Endothelial cell of umbilical vein (primary cell): ENCODE measurements around the gene CEP57L1. TPM values are rescaled to one million over a fixed set of nuclear protein-coding genes. Genes with fewer than 3 reads are reported as not detected.

Experiments
- BruUV-seq: library from RNA; stranded (reverse); fragments of 400-500 nt; replicated peaks from 2 replicates; lab custom pipeline; 2021; lab: Mats Ljungman, UMichigan
- CTCF ChIA-PET: fragments of 300-600, 350-600 bp; sonication (Branson Sonifier 250); formaldehyde crosslinking; loops from one replicate; lab custom pipeline; 2021; ENCODE audit warnings: antibody characterized with exemption, inconsistent platforms; lab: Charles Lee
- POLR2A ChIA-PET: fragments of 300-600, 350-600 bp; sonication (Branson Sonifier 250); formaldehyde crosslinking; loops from one replicate; lab custom pipeline; 2021; ENCODE audit warnings: antibody characterized with exemption, inconsistent platforms; lab: Charles Lee
- DNase-seq: peaks from one replicate; pipeline ENCODE4 v3.0.0-alpha.2; 2011; ENCODE audit warnings: low read depth, low spot score
- FAIRE-seq: peaks from 2 replicates; lab custom pipeline; 2011; peaks lifted over from hg19 to GRCh38; lab: Jason Lieb, UNC
- H2AFZ ChIP-seq: 2 replicates; pipeline ENCODE4 v1.6.0; 2012; ENCODE audit warnings: low read depth, low read length, control low read depth, inconsistent platforms
- H3K27ac ChIP-seq: 2 replicates; pipeline ENCODE4 v1.5.1; 2011; ENCODE audit warnings: low read depth, mild to moderate bottlenecking, control low read depth, low read length, moderate library complexity; ENCODE audit not compliant: insufficient read depth
- H3K27me3 ChIP-seq, 2 experiments: 2 replicates each; pipeline versions ENCODE4 v1.6.0 to v1.6.1; 2011; ENCODE audit warnings: low read length in 2 of 2, mixed read lengths in 1 of 2; ENCODE audit not compliant: control insufficient read depth in 2 of 2, insufficient read depth in 2 of 2
- H3K36me3 ChIP-seq, 2 experiments: 2 replicates in 1 of 2; 3 replicates in 1 of 2; pipeline ENCODE4 v1.5.1; 2011; ENCODE audit warnings: low read length in 2 of 2, mild to moderate bottlenecking in 1 of 2, moderate library complexity in 1 of 2; ENCODE audit not compliant: control insufficient read depth in 2 of 2, insufficient read depth in 2 of 2; ENCODE audit errors: extremely low read depth in 1 of 2
- H3K4me1 ChIP-seq: 3 replicates; pipeline ENCODE4 v1.5.1; 2011; ENCODE audit warnings: mild to moderate bottlenecking, low read length; ENCODE audit not compliant: control insufficient read depth, insufficient read depth; ENCODE audit errors: extremely low read depth
- H3K4me2 ChIP-seq: 2 replicates; pipeline ENCODE4 v1.6.1; 2011; ENCODE audit warnings: low read length, control low read depth, mixed read lengths; ENCODE audit not compliant: insufficient read depth
- H3K4me3 ChIP-seq, 3 experiments: fragments of 200-600 bp in 1 of 3; sonication (generic), shearing (Covaris generic) in 1 of 3; replicated peaks in 1 of 3; 2 replicates each; pipeline ENCODE4 v1.5.1; 2011 to 2016; ENCODE audit warnings: control low read depth in 3 of 3, low read length in 3 of 3, mild to moderate bottlenecking in 2 of 3, inconsistent platforms in 1 of 3, low read depth in 1 of 3, moderate library complexity in 1 of 3; ENCODE audit not compliant: insufficient read depth in 1 of 3
- H3K79me2 ChIP-seq: 2 replicates; pipeline ENCODE4 v1.6.0; 2012; ENCODE audit warnings: low read length, inconsistent platforms; ENCODE audit not compliant: control insufficient read depth, insufficient read depth
- H3K9ac ChIP-seq: replicated peaks from 2 replicates; pipeline ENCODE3; 2011; ENCODE audit warnings: low read length, control low read depth; ENCODE audit not compliant: insufficient read depth; ENCODE audit errors: extremely low read depth
- H3K9me1 ChIP-seq: replicated peaks from 3 replicates; pipeline ENCODE4 v1.6.0; 2011; ENCODE audit warnings: mild to moderate bottlenecking, low read length; ENCODE audit not compliant: control insufficient read depth, insufficient read depth; ENCODE audit errors: extremely low read depth
- H3K9me3 ChIP-seq: replicated peaks from 2 replicates; pipeline ENCODE4 v1.5.1; 2012; ENCODE audit warnings: low read length, inconsistent platforms; ENCODE audit not compliant: control insufficient read depth, insufficient read depth
- H4K20me1 ChIP-seq: replicated peaks from 2 replicates; pipeline ENCODE3; 2011; ENCODE audit warnings: mild to moderate bottlenecking, low read length; ENCODE audit not compliant: control insufficient read depth, insufficient read depth; ENCODE audit errors: extremely low read depth
- EZH2 ChIP-seq: IDR thresholded peaks from 2 replicates; pipeline ENCODE4 v1.6.1; 2012; ENCODE audit warnings: borderline replicate concordance, low read depth, mild to moderate bottlenecking, moderate library complexity, low read length, inconsistent platforms; ENCODE audit not compliant: severe bottlenecking
- FOS ChIP-seq: IDR thresholded peaks from 2 replicates; pipeline ENCODE4 v1.6.1; 2011; ENCODE audit warnings: mild to moderate bottlenecking, low read length, moderate library complexity, borderline replicate concordance; ENCODE audit not compliant: insufficient read depth
- GATA2 ChIP-seq: IDR thresholded peaks from 2 replicates; pipeline ENCODE4 v1.7.0; 2011; ENCODE audit warnings: low read depth, mild to moderate bottlenecking, moderate library complexity, mixed read lengths, low read length; ENCODE audit not compliant: insufficient read length, insufficient read depth
- JUN ChIP-seq: IDR thresholded peaks from 2 replicates; pipeline ENCODE4 v1.6.1; 2011; ENCODE audit warnings: borderline replicate concordance, low read depth; ENCODE audit not compliant: insufficient read length, insufficient read depth
- MYC ChIP-seq: IDR thresholded peaks from one replicate; pipeline ENCODE4 v1.6.1; 2011; ENCODE audit warnings: mild to moderate bottlenecking, low read depth, low read length
- POLR2A ChIP-seq: IDR thresholded peaks from 2 replicates; pipeline ENCODE4 v1.6.1; 2012; ENCODE audit warnings: low read depth, mild to moderate bottlenecking, control low read depth, low read length
- POLR2AphosphoS5 ChIP-seq: IDR thresholded peaks from 2 replicates; pipeline ENCODE4 v1.6.1; 2012; ENCODE audit warnings: low read depth, mild to moderate bottlenecking, control low read depth, low read length, moderate library complexity; ENCODE audit not compliant: insufficient read depth
- dilution Hi-C: fragments of 300-500 bp; cut with MboI; formaldehyde crosslinking; loops from one replicate; pipeline ENCODE4 v1.15.0; 2019; ENCODE audit warnings: low sequenced_read_pairs; ENCODE audit not compliant: extremely low pct_ligation_motif_present
- intact Hi-C: fragments of 100-400 bp; cut with micrococcal nuclease; formaldehyde crosslinking; loops from one replicate; pipeline ENCODE4 v1.10.0; 2022
- polyA plus RNA-seq, 4 experiments: library from polyadenylated mRNA; depleted of rRNA in 3 of 4; stranded (reverse) in 3 of 4; unstranded in 1 of 4; fragments of >200 nt; gene quantifications; 2 replicates each; pipeline versions ENCODE4 v1.2.1 to v1.2.3, GENCODE V29; 2011 to 2012; ENCODE audit warnings: missing spikeins in 1 of 4
- total RNA-seq: library from RNA; stranded (reverse); gene quantifications from 2 replicates; pipeline ENCODE4 v1.2.3, GENCODE V29; 2021
- TF ChIP-seq, protein P1 (sequence below): IDR thresholded peaks from 2 replicates; pipeline ENCODE4 v1.6.1; 2011; ENCODE audit not compliant: insufficient read depth, insufficient read length
- TF ChIP-seq, protein P2 (sequence below), 2 donors: IDR thresholded peaks; 1 replicate in 1 of 2; 2 replicates in 1 of 2; pipeline ENCODE4 v1.5.1; 2011; ENCODE audit warnings: low read length in 2 of 2, mild to moderate bottlenecking in 2 of 2, moderate library complexity in 2 of 2, control low read depth in 1 of 2, inconsistent platforms in 1 of 2, low read depth in 1 of 2; ENCODE audit not compliant: insufficient read depth in 1 of 2; ENCODE audit errors: extremely low read depth in 1 of 2

Gene CEP57L1
- total and polyA plus RNA-seq, 2 donors (not counting 3 experiments of a cell fraction or from before 2014, with no cell fraction given) = 7.8 to 20.9 TPM

DNA sequence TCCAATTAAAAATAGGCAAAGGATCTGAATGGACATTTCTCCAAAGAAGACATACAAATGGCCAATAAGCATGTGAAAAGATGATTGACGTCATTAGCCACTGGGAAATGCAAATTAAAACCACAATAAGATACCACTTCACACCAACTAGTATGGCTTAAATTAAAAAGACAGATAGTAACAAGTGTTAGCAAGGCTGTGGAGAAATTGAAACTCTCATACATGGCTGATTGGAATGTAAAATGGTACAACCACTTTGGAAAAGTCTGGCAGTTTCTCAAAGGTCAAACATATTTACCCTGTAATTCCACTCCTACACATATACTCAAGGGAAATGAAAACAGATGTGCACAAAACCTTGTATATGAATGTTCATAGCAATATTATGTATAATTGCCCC is 83.6 kb downstream of the CEP57L1 start:
- no peak overlapping the region for H3K4me2 ChIP-seq
- H2AFZ ChIP-seq = no peak overlapping the region
- intact Hi-C loops (no loop called here), dilution Hi-C loops (no loop called here)
- no peak overlapping the region for H3K9ac ChIP-seq
- H4K20me1 ChIP-seq = no peaks in the 10 kb centered on the region
- H3K27ac ChIP-seq = no peak overlapping the region
- DNase-seq (no peak), FAIRE-seq (no peak)
- no peaks in the 10 kb centered on the region for H3K9me1 ChIP-seq
- H3K36me3 ChIP-seq = no peaks in the 10 kb centered on the region
- no peaks in the 10 kb centered on the region for H3K79me2 ChIP-seq
- no peak overlapping the region for H3K4me3 ChIP-seq
- H3K4me1 ChIP-seq = no peaks in the 10 kb centered on the region
- ChIA-PET POLR2A (no interaction called here), CTCF (interaction anchor here (1.8 kb wide), 1 partner anchor 9 kb away, joined by 10 read pairs; no protein-coding TSS in a partner anchor)
- TF ChIP-seq, protein P1, sequence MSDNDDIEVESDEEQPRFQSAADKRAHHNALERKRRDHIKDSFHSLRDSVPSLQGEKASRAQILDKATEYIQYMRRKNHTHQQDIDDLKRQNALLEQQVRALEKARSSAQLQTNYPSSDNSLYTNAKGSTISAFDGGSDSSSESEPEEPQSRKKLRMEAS = no peak
- TF ChIP-seq GATA2 = no peak
- TF ChIP-seq MYC = no peak
- TF ChIP-seq, protein P2, sequence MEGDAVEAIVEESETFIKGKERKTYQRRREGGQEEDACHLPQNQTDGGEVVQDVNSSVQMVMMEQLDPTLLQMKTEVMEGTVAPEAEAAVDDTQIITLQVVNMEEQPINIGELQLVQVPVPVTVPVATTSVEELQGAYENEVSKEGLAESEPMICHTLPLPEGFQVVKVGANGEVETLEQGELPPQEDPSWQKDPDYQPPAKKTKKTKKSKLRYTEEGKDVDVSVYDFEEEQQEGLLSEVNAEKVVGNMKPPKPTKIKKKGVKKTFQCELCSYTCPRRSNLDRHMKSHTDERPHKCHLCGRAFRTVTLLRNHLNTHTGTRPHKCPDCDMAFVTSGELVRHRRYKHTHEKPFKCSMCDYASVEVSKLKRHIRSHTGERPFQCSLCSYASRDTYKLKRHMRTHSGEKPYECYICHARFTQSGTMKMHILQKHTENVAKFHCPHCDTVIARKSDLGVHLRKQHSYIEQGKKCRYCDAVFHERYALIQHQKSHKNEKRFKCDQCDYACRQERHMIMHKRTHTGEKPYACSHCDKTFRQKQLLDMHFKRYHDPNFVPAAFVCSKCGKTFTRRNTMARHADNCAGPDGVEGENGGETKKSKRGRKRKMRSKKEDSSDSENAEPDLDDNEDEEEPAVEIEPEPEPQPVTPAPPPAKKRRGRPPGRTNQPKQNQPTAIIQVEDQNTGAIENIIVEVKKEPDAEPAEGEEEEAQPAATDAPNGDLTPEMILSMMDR (IDR thresholded peaks at IDR 0.05; ENCODE audit: extremely low read depth in 1 of 2, insufficient read depth in 1 of 2, low read depth in 1 of 2, low read length in 2 of 2) = no peak
- no peak for TF ChIP-seq POLR2A
- TF ChIP-seq FOS = no peak
- TF ChIP-seq POLR2AphosphoS5 = no peak
- no peak for TF ChIP-seq EZH2
- no peak for TF ChIP-seq JUN
- no TSS peak for BruUV-seq
- H3K27me3 ChIP-seq = peaks cover 17% of the 10 kb centered on the region in 2 experiments
- H3K9me3 ChIP-seq = no peaks in the 10 kb centered on the region
